HEK293 (cell line): ENCODE measurements around the gene DUOX1.

Source experiments
- GFI1B ChIP-seq: fragments of 450-650 bp; formaldehyde crosslinking; IDR thresholded peaks from 2 replicates; pipeline ENCODE4 v1.5.1; 2016; ENCODE audit warnings: missing biosample characterization, missing genetic modification characterization
- KLF7 ChIP-seq: fragments of 450-650 bp; formaldehyde crosslinking; IDR thresholded peaks from 2 replicates; pipeline ENCODE4 v1.5.1; 2016; ENCODE audit warnings: missing biosample characterization, missing genetic modification characterization, borderline replicate concordance
- ZNF571 ChIP-seq: fragments of 450-650 bp; formaldehyde crosslinking; IDR thresholded peaks from 2 replicates; pipeline ENCODE4 v1.5.0; 2017; ENCODE audit warnings: missing biosample characterization, missing genetic modification characterization
- ZXDB ChIP-seq: fragments of 450-650 bp; formaldehyde crosslinking; IDR thresholded peaks from 2 replicates; pipeline ENCODE4 v1.5.1; 2016; ENCODE audit warnings: missing biosample characterization, missing genetic modification characterization
- TF ChIP-seq, protein P1 (sequence below): fragments of 450-650 bp; formaldehyde crosslinking; IDR thresholded peaks from 2 replicates; pipeline ENCODE4 v1.5.1; 2016; ENCODE audit warnings: missing biosample characterization, missing genetic modification characterization
- TF ChIP-seq, protein P2 (sequence below): fragments of 450-650 bp; formaldehyde crosslinking; IDR thresholded peaks from 2 replicates; pipeline ENCODE4 v1.5.1; 2016; ENCODE audit warnings: missing biosample characterization, missing genetic modification characterization

DNA sequence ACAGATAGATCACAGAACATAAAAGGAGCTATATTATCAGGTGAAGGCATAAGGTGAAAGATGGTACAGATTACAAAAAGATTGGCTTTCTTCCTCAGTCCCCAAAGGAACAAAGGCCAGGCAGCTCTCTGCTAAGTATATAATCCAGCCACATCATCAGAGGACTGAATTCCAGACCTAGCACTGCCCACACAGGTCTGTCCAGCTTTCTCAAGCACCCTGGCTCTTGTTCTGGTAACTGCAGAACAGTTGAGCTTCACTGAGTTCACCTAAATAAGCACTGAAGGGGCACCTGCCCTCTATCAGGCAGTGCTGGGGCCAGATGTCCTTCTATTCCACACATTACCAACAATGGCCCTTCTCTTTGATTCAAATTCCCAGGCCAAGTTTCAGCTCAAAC lies 6.4 kb upstream of the DUOX1 start:
- no peak for TF ChIP-seq ZXDB (tag by site-specific recombination)
- TF ChIP-seq, protein P1, sequence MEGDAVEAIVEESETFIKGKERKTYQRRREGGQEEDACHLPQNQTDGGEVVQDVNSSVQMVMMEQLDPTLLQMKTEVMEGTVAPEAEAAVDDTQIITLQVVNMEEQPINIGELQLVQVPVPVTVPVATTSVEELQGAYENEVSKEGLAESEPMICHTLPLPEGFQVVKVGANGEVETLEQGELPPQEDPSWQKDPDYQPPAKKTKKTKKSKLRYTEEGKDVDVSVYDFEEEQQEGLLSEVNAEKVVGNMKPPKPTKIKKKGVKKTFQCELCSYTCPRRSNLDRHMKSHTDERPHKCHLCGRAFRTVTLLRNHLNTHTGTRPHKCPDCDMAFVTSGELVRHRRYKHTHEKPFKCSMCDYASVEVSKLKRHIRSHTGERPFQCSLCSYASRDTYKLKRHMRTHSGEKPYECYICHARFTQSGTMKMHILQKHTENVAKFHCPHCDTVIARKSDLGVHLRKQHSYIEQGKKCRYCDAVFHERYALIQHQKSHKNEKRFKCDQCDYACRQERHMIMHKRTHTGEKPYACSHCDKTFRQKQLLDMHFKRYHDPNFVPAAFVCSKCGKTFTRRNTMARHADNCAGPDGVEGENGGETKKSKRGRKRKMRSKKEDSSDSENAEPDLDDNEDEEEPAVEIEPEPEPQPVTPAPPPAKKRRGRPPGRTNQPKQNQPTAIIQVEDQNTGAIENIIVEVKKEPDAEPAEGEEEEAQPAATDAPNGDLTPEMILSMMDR (tag by site-specific recombination), result no peak
- TF ChIP-seq, protein P2, sequence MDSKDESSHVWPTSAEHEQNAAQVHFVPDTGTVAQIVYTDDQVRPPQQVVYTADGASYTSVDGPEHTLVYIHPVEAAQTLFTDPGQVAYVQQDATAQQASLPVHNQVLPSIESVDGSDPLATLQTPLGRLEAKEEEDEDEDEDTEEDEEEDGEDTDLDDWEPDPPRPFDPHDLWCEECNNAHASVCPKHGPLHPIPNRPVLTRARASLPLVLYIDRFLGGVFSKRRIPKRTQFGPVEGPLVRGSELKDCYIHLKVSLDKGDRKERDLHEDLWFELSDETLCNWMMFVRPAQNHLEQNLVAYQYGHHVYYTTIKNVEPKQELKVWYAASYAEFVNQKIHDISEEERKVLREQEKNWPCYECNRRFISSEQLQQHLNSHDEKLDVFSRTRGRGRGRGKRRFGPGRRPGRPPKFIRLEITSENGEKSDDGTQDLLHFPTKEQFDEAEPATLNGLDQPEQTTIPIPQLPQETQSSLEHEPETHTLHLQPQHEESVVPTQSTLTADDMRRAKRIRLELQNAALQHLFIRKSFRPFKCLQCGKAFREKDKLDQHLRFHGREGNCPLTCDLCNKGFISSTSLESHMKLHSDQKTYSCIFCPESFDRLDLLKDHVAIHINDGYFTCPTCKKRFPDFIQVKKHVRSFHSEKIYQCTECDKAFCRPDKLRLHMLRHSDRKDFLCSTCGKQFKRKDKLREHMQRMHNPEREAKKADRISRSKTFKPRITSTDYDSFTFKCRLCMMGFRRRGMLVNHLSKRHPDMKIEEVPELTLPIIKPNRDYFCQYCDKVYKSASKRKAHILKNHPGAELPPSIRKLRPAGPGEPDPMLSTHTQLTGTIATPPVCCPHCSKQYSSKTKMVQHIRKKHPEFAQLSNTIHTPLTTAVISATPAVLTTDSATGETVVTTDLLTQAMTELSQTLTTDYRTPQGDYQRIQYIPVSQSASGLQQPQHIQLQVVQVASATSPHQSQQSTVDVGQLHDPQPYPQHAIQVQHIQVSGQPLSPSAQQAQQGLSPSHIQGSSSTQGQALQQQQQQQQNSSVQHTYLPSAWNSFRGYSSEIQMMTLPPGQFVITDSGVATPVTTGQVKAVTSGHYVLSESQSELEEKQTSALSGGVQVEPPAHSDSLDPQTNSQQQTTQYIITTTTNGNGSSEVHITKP (tag by site-specific recombination), result no peak
- no peak for TF ChIP-seq ZNF571 (tag by site-specific recombination)
- TF ChIP-seq KLF7 (tag by site-specific recombination), result no peak
- TF ChIP-seq GFI1B, result no peak
